Lung (tissue), 12 donors: ENCODE results near the gene BAMBI. TPM values are rescaled to one million over a fixed set of nuclear protein-coding genes. Genes with fewer than 3 reads are reported as not detected.

Experiments used
- ATAC-seq: fragments of 200-7000 bp; cut with Tn5 transposase; one replicate; pipeline ENCODE4 v1.9.1; 2020; ENCODE audit warnings: moderate number of reproducible peaks; ENCODE audit not compliant: insufficient read depth, low FRiP score
- DNase-seq, 3 donors: peaks; one replicate each; pipeline ENCODE4 v3.0.0-alpha.2; 2013 to 2017
- H3K27ac ChIP-seq, 2 donors: one replicate each; pipeline ENCODE4 v1.5.1; 2013; ENCODE audit warnings: mild to moderate bottlenecking in 2 of 2, moderate library complexity in 2 of 2, control low read depth in 1 of 2, inconsistent platforms in 1 of 2, low read depth in 1 of 2, low read length in 1 of 2
- H3K27me3 ChIP-seq, 3 donors: one replicate each; pipeline ENCODE4 v1.5.1; 2013; ENCODE audit warnings: low read length in 2 of 3; ENCODE audit not compliant: control insufficient read depth in 3 of 3, insufficient read depth in 3 of 3
- H3K36me3 ChIP-seq, 4 donors: one replicate each; pipeline ENCODE4 v1.5.1; 2013; ENCODE audit warnings: low read length in 4 of 4, mild to moderate bottlenecking in 1 of 4, moderate library complexity in 1 of 4; ENCODE audit not compliant: control insufficient read depth in 4 of 4, insufficient read depth in 4 of 4
- H3K4me1 ChIP-seq, 5 donors: one replicate each; pipeline ENCODE4 v1.5.1; 2013; ENCODE audit warnings: low read length in 5 of 5, mild to moderate bottlenecking in 2 of 5, moderate library complexity in 1 of 5; ENCODE audit not compliant: control insufficient read depth in 5 of 5, insufficient read depth in 5 of 5
- H3K4me3 ChIP-seq: one replicate; pipeline ENCODE4 v1.5.1; 2013; ENCODE audit warnings: mild to moderate bottlenecking, control low read depth, moderate library complexity
- H3K9ac ChIP-seq, 2 donors: one replicate each; pipeline ENCODE4 v1.5.1; 2013; ENCODE audit warnings: low read length in 2 of 2, control low read depth in 1 of 2; ENCODE audit not compliant: insufficient read depth in 1 of 2
- H3K9me3 ChIP-seq, 4 donors: one replicate each; pipeline ENCODE4 v1.5.1; 2013; ENCODE audit warnings: low read length in 3 of 4, mild to moderate bottlenecking in 1 of 4, moderate library complexity in 1 of 4; ENCODE audit not compliant: control insufficient read depth in 4 of 4, insufficient read depth in 3 of 4
- WGBS, 2 donors: extraction: QIAGEN DNeasy Blood & Tissue Kit; methylation state at CpG; one replicate each; pipeline ENCODE4 v1.1.7; 2013; 5-methylcytosine and 5-hydroxymethylcytosine counted together
- polyA plus RNA-seq, 2 donors: library from polyadenylated mRNA; stranded (reverse); fragments of 200-250 nt; gene quantifications; one replicate each; pipeline ENCODE4 v1.2.1, GENCODE V29; 2013
- total RNA-seq, 2 donors: library from RNA; depleted of rRNA in 1 of 2; stranded (reverse); fragments of >200 nt in 1 of 2; gene quantifications; one replicate each; pipeline ENCODE4 v1.2.1, GENCODE V29; 2014 to 2021
- TF ChIP-seq, protein P1 (sequence below): IDR thresholded peaks from 2 replicates; pipeline ENCODE4 v1.5.1; 2012; ENCODE audit warnings: mild to moderate bottlenecking; ENCODE audit errors: control extremely low read depth, extremely low read depth
- donor health status: control.
- donor health status: control.
- donor health status: Bipolar disorder and iron deficiency.
- donor health status: healthy.
- donor health status: DM: yes; HTN: yes; CAD: no.

Gene BAMBI
- total and polyA plus RNA-seq, 4 donors, result 3.1 to 28.3 (median 5.9) TPM

DNA sequence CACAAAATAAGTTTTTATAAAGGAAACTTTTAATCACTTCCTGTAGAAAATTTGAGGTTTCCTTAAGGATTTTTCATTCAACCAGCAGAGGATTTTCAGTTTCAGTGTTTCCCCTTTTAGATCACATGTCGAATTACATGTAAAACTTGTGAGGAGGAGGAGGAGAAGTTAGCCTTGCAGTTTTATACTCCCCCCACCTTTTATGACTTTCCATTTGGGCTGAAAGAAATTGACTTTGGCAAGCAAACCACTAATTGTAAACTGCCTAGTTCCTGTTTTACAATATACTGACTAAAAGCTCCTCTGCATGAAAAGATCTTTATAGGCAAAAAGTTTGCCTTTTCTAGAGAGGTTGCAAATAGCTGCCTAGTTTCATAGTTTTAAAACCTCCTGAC, 3.0 kb downstream of the BAMBI start:
- Histone ChIP-seq H3K27me3 (no peaks in the 10 kb centered on the region), H3K4me3 (no peak overlapping the region), H3K36me3 (peaks cover 0 to 48% (median 16%) of the 10 kb centered on the region in 4 donors), H3K9me3 (no peaks in the 10 kb centered on the region), H3K27ac (peak overlapping the region in 1 of 2 donors; percentile 27), H3K9ac (peak overlapping the region; percentile 60 to 92), H3K4me1 (peaks cover 0 to 47% (median 11%) of the 10 kb centered on the region in 5 donors)
- ATAC-seq (no peak), DNase-seq (peak in 2 of 3 donors; percentile 56 to 74)
- TF ChIP-seq, protein P1, sequence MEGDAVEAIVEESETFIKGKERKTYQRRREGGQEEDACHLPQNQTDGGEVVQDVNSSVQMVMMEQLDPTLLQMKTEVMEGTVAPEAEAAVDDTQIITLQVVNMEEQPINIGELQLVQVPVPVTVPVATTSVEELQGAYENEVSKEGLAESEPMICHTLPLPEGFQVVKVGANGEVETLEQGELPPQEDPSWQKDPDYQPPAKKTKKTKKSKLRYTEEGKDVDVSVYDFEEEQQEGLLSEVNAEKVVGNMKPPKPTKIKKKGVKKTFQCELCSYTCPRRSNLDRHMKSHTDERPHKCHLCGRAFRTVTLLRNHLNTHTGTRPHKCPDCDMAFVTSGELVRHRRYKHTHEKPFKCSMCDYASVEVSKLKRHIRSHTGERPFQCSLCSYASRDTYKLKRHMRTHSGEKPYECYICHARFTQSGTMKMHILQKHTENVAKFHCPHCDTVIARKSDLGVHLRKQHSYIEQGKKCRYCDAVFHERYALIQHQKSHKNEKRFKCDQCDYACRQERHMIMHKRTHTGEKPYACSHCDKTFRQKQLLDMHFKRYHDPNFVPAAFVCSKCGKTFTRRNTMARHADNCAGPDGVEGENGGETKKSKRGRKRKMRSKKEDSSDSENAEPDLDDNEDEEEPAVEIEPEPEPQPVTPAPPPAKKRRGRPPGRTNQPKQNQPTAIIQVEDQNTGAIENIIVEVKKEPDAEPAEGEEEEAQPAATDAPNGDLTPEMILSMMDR, result no peak
- 0 to 5% methylated on average over 1 of the region's 1 CpG for WGBS, 2 donors

DNA sequence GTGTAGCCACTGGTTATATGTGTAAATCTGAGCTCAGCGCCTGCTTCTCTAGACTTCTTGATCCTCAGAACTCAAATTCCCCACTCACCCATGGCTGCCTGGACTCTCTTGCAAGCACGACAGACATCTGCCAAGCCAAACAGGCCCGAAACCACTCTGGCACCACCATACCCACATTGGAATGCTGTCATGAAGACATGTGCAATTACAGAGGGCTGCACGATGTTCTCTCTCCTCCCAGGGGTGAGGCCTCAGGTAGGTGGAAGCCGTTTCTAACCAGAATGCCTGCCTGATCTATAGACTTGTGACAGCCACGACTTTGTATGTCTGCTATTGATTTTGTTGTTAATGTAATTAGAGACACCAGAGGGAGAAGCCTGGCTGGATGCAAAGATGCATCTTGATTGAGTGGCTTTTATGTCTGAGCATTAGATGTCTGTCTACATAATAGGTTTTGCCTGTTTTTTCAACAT, 4.0 kb downstream of the BAMBI start:
- Histone ChIP-seq H3K36me3 (peaks cover 0 to 48% (median 16%) of the 10 kb centered on the region in 4 donors), H3K9me3 (no peaks in the 10 kb centered on the region), H3K27me3 (no peaks in the 10 kb centered on the region), H3K9ac (peak overlapping the region in 1 of 2 donors; percentile 92), H3K4me3 (no peak overlapping the region), H3K27ac (peak overlapping the region in 1 of 2 donors; percentile 33), H3K4me1 (peaks cover 0 to 46% (median 11%) of the 10 kb centered on the region in 5 donors)
- peak in 2 of 3 donors; percentile 43 to 59 for DNase-seq
- 64 to 84% methylated on average over 6 of the region's 6 CpGs for WGBS, 2 donors
- no peak for ATAC-seq
- TF ChIP-seq, protein P1, result no peak

DNA sequence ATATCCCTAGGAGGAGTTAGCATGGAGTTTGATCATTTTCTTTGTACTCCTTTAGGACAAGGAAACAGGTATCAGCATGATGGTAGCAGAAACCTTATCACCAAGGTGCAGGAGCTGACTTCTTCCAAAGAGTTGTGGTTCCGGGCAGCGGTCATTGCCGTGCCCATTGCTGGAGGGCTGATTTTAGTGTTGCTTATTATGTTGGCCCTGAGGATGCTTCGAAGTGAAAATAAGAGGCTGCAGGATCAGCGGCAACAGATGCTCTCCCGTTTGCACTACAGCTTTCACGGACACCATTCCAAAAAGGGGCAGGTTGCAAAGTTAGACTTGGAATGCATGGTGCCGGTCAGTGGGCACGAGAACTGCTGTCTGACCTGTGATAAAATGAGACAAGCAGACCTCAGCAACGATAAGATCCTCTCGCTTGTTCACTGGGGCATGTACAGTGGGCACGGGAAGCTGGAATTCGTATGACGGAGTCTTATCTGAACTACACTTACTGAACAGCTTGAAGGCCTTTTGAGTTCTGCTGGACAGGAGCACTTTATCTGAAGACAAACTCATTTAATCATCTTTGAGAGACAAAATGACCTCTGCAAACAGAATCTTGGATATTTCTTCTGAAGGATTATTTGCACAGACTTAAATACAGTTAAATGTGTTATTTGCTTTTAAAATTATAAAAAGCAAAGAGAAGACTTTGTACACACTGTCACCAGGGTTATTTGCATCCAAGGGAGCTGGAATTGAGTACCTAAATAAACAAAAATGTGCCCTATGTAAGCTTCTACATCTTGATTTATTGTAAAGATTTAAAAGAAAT, 4.8 kb downstream of the BAMBI start:
- Histone ChIP-seq H3K27ac (no peak overlapping the region), H3K4me1 (peaks cover 0 to 49% (median 17%) of the 10 kb centered on the region in 5 donors), H3K9ac (peak overlapping the region in 1 of 2 donors; percentile 54), H3K9me3 (no peaks in the 10 kb centered on the region), H3K4me3 (no peak overlapping the region), H3K36me3 (peaks cover 0 to 48% (median 16%) of the 10 kb centered on the region in 4 donors), H3K27me3 (no peaks in the 10 kb centered on the region)
- no peak for ATAC-seq
- TF ChIP-seq, protein P1, result no peak
- peak in 1 of 3 donors; percentile 59 for DNase-seq
- 72 to 85% methylated on average over 14 of the region's 14 CpGs for WGBS, 2 donors
